GM21786 (cell line): ENCODE measurements around the gene IL17REL.
A peak's percentile ranks its signal among the peaks of the same experiment; 100 is the strongest.
"Not testable (repeated sequence)": the region's sequence is repeated elsewhere in the genome, so short reads cannot be mapped to it uniquely, and the experiment has no call there.

Experiments
- ATAC-seq: cut with Tn5 transposase; IDR thresholded peaks from one replicate; pipeline ENCODE4 v1.9.1; 2021; ENCODE audit not compliant: unreplicated experiment

The IL17REL gene

GRCh38 chr22:49992921-49993648 is 19.5 kb downstream of the IL17REL start:
- no peak for ATAC-seq

GRCh38 chr22:49991907-49992533 is 20.5 kb downstream of the IL17REL start:
- ATAC-seq = no peak

- no peak for ATAC-seq
Measured at GRCh38 chr22:49991167-49991566, 21.4 kb downstream of the IL17REL start.

GRCh38 chr22:49989826-49990225 is 22.7 kb downstream of the IL17REL start:
- not testable (repeated sequence) for ATAC-seq

GRCh38 chr22:49986325-49986724 is 26.2 kb downstream of the IL17REL start:
- no peak for ATAC-seq

GRCh38 chr22:49983148-49984042 is 29.2 kb downstream of the IL17REL start:
- no peak for ATAC-seq

GRCh38 chr22:49981799-49982198 is 30.8 kb downstream of the IL17REL start:
- ATAC-seq = not testable (repeated sequence)

- no peak for ATAC-seq
Measured at GRCh38 chr22:49979587-49980264, 32.8 kb downstream of the IL17REL start.

- no peak for ATAC-seq
Measured at GRCh38 chr22:49977578-49977977, 35.0 kb downstream of the IL17REL start.

- ATAC-seq = no peak
Measured at GRCh38 chr22:49976439-49977175, 36.0 kb downstream of the IL17REL start.

GRCh38 chr22:49975543-49976389 is 36.8 kb downstream of the IL17REL start:
- no peak for ATAC-seq

GRCh38 chr22:49973018-49973961 is 39.3 kb downstream of the IL17REL start:
- no peak for ATAC-seq

GRCh38 chr22:49972163-49973017 is 40.2 kb downstream of the IL17REL start:
- ATAC-seq = no peak

GRCh38 chr22:49971232-49972162 is 41.1 kb downstream of the IL17REL start:
- peak; percentile 28 for ATAC-seq

- peak; percentile 69 for ATAC-seq
Measured at GRCh38 chr22:49970528-49971231, 41.9 kb downstream of the IL17REL start.
